CD4-positive, alpha-beta T cell (primary cell): ENCODE results near the gene ARHGAP10. TPM values are rescaled to one million over a fixed set of nuclear protein-coding genes. Genes with fewer than 3 reads are reported as not detected.

ENCODE experiments used
- ATAC-seq: fragments of 200-7000 bp; cut with Tn5 transposase; one replicate; pipeline ENCODE4 v1.10.0; 2022; ENCODE audit warnings: mild to moderate bottlenecking; ENCODE audit not compliant: poor library complexity
- CTCF ChIA-PET: fragments of 350-600 bp; sonication (Branson Sonifier 250); formaldehyde crosslinking; loops from one replicate; lab custom pipeline; 2021; ENCODE audit warnings: antibody characterized with exemption, inconsistent platforms; lab: Charles Lee
- POLR2A ChIA-PET: fragments of 350-600 bp; sonication (Branson Sonifier 250); formaldehyde crosslinking; loops from one replicate; lab custom pipeline; 2021; ENCODE audit warnings: antibody characterized with exemption, inconsistent platforms; lab: Charles Lee
- DNase-seq, 14 experiments: peaks; one replicate each; pipeline ENCODE4 v3.0.0-alpha.2; 2013 to 2020; ENCODE audit warnings: mixed read lengths in 2 of 14
- H3K27ac ChIP-seq, 2 donors: one replicate each; pipeline versions ENCODE4 v1.5.1 to v1.7.0; 2013; ENCODE audit warnings: low read length in 2 of 2, low read depth in 1 of 2, mild to moderate bottlenecking in 1 of 2
- H3K27me3 ChIP-seq, 2 experiments: 1 replicate in 1 of 2; 2 replicates in 1 of 2; pipeline versions ENCODE4 v1.6.1 to v1.7.0; 2013; ENCODE audit warnings: low read length in 2 of 2, control low read depth in 1 of 2, mild to moderate bottlenecking in 1 of 2, moderate library complexity in 1 of 2; ENCODE audit not compliant: insufficient read depth in 2 of 2, control insufficient read depth in 1 of 2
- H3K36me3 ChIP-seq: one replicate; pipeline ENCODE4 v1.6.1; 2013; ENCODE audit warnings: low read length, control low read depth; ENCODE audit not compliant: insufficient read depth
- H3K4me1 ChIP-seq: one replicate; pipeline ENCODE4 v1.6.1; 2013; ENCODE audit warnings: low read length, control low read depth; ENCODE audit not compliant: insufficient read depth
- H3K4me3 ChIP-seq: one replicate; pipeline ENCODE4 v1.5.1; 2013; ENCODE audit warnings: mild to moderate bottlenecking, low read length, moderate library complexity
- H3K9me3 ChIP-seq, 2 experiments: 1 replicate in 1 of 2; 2 replicates in 1 of 2; pipeline versions ENCODE4 v1.6.1 to v1.7.0; 2013; ENCODE audit warnings: low read length in 2 of 2, mild to moderate bottlenecking in 2 of 2, control low read depth in 1 of 2, moderate library complexity in 1 of 2; ENCODE audit not compliant: control insufficient read depth in 1 of 2, insufficient read depth in 1 of 2
- H3K27ac Mint-ChIP-seq: one replicate; pipeline ENCODE4 v1.8.0; 2020; ENCODE audit warnings: mixed read lengths
- H3K27me3 Mint-ChIP-seq: one replicate; pipeline ENCODE4 v1.8.0; 2021; ENCODE audit warnings: mixed read lengths
- H3K36me3 Mint-ChIP-seq: one replicate; pipeline ENCODE4 v1.8.0; 2021; ENCODE audit warnings: low read depth, mixed read lengths
- H3K4me1 Mint-ChIP-seq: one replicate; pipeline ENCODE4 v1.8.0; 2021; ENCODE audit warnings: low read depth, mixed read lengths
- H3K4me3 Mint-ChIP-seq: one replicate; pipeline ENCODE4 v1.8.0; 2020; ENCODE audit warnings: mild to moderate bottlenecking, mixed read lengths
- H3K9me3 Mint-ChIP-seq: one replicate; pipeline ENCODE4 v1.8.0; 2020; ENCODE audit warnings: mixed read lengths
- CTCF ChIP-seq: fragments of 200-600 bp; IDR thresholded peaks from one replicate; pipeline ENCODE4 v1.8.0; 2022; ENCODE audit warnings: antibody characterized with exemption, mild to moderate bottlenecking
- intact Hi-C, 2 experiments: fragments of 100-400 bp; cut with DNase I in 1 of 2; cut with micrococcal nuclease in 1 of 2; formaldehyde crosslinking; loops; one replicate each; pipeline versions ENCODE4 v1.15.1 to v1.9.0; 2023 to 2025; cut with DNase I, micrococcal nuclease
- total RNA-seq, 174 experiments: library from RNA in 2 of 174; stranded (reverse) in 2 of 174; gene quantifications; one replicate each; pipeline ENCODE4 v1.2.3 and lab custom pipeline; 2021 to 2026

Gene ARHGAP10
- total RNA-seq, 2 experiments from 2014 or later = 5.6 to 5.7 TPM

DNA sequence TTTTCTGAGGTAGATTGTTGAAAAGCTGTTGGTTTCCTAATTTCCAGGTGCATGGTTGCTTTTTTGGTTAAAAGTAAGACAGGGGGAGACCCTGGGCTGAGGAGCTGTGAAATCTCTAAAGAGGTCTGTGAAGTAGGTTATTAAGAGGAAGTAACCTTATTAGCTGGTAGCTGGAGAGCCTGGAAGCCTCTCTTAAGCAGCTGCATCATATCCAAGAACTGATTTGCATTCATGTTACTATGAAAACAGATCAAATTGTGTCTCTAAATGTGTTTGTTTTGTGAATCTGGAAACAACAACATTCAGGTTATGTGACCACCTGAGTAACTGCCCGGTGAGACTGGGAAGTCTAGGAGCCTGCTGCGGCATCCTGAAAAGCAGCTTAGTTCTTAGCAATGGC lies 54.1 kb downstream of the ARHGAP10 start:
- Histone ChIP-seq H3K4me3 (no peak overlapping the region), H3K9me3 (no peaks in the 10 kb centered on the region)

GRCh38 chr4:147786531-147786930 lies 54.6 kb downstream of the ARHGAP10 start:
- Mint-ChIP-seq H3K4me1 (peaks cover 14% of the 10 kb centered on the region), H3K9me3 (no peaks in the 10 kb centered on the region), H3K27ac (no peak overlapping the region), H3K36me3 (no peaks in the 10 kb centered on the region), H3K4me3 (no peak overlapping the region), H3K27me3 (no peaks in the 10 kb centered on the region)
- Histone ChIP-seq H3K36me3 (no peaks in the 10 kb centered on the region), H3K4me1 (peaks cover 1% of the 10 kb centered on the region), H3K27ac (no peak overlapping the region), H3K4me3 (no peak overlapping the region), H3K27me3 (no peaks in the 10 kb centered on the region), H3K9me3 (no peaks in the 10 kb centered on the region)
- ChIA-PET CTCF (interaction anchor here (1.6 kb wide), 1 partner anchor 9 kb away, joined by 5 read pairs; no protein-coding TSS in a partner anchor), POLR2A (no interaction called here)
- no peak for TF ChIP-seq CTCF
- ATAC-seq (no peak), DNase-seq (no peak)
- intact Hi-C loops = no loop called here

More for the DNA sequence above, 54.1 kb downstream of the ARHGAP10 start:
- Mint-ChIP-seq H3K4me1 (peaks cover 14% of the 10 kb centered on the region), H3K4me3 (no peak overlapping the region), H3K36me3 (no peaks in the 10 kb centered on the region), H3K9me3 (no peaks in the 10 kb centered on the region), H3K27ac (no peak overlapping the region), H3K27me3 (no peaks in the 10 kb centered on the region)
- DNase-seq = no peak
- H3K27ac ChIP-seq = no peak overlapping the region
- no peaks in the 10 kb centered on the region for H3K27me3 ChIP-seq
- ChIA-PET POLR2A (interaction anchor here (0.5 to 1.5 kb wide), 2 partner anchors 41 to 54 kb away, joined by 4 to 5 read pairs; partner anchors contain the start of gene ARHGAP10), CTCF (interaction anchor here (1.3 to 1.6 kb wide), 2 partner anchors 9 to 81 kb away, joined by 4 to 5 read pairs; no protein-coding TSS in a partner anchor)
- no peak for ATAC-seq
- TF ChIP-seq CTCF = no peak
- H3K36me3 ChIP-seq = no peaks in the 10 kb centered on the region
- intact Hi-C loops = no loop called here
- no peaks in the 10 kb centered on the region for H3K4me1 ChIP-seq

- intact Hi-C loops = no loop called here
- Histone ChIP-seq H3K9me3 (no peaks in the 10 kb centered on the region), H3K4me1 (peaks cover 6% of the 10 kb centered on the region), H3K27me3 (no peaks in the 10 kb centered on the region), H3K36me3 (no peaks in the 10 kb centered on the region), H3K4me3 (no peak overlapping the region), H3K27ac (no peak overlapping the region)
- Mint-ChIP-seq H3K9me3 (no peaks in the 10 kb centered on the region), H3K36me3 (no peaks in the 10 kb centered on the region), H3K27ac (no peak overlapping the region), H3K4me1 (peaks cover 16% of the 10 kb centered on the region), H3K4me3 (no peak overlapping the region), H3K27me3 (no peaks in the 10 kb centered on the region)
- CTCF ChIA-PET = interaction anchor here (0.6 to 1.6 kb wide), 2 partner anchors 8 to 143 kb away, joined by 3 to 5 read pairs; no protein-coding TSS in a partner anchor
- POLR2A ChIA-PET = no interaction called here
- ATAC-seq (no peak), DNase-seq (no peak)
- no peak for TF ChIP-seq CTCF
These were observed 55.3 kb downstream of the ARHGAP10 start for GRCh38 chr4:147787204-147787603.
